Small intestine (tissue), 7 donors: ENCODE results near the gene AFDN. TPM values are rescaled to one million over a fixed set of nuclear protein-coding genes. Genes with fewer than 3 reads are reported as not detected.
A peak's percentile ranks its signal among the peaks of the same experiment; 100 is the strongest.

Experiments
- DNase-seq, 2 donors: peaks; one replicate each; pipeline versions ENCODE4 v3.0.0 to v3.0.0-alpha.2; 2013
- FAIRE-seq: peaks from 2 replicates; lab custom pipeline; 2012; peaks lifted over from hg19 to GRCh38; lab: Jason Lieb, UNC
- H3K27ac ChIP-seq, 3 donors: one replicate each; pipeline ENCODE4 v1.5.1; 2013; ENCODE audit warnings: low read length in 2 of 3, mild to moderate bottlenecking in 2 of 3, control low read depth in 1 of 3, inconsistent platforms in 1 of 3, low read depth in 1 of 3, moderate library complexity in 1 of 3
- H3K27me3 ChIP-seq, 3 donors: one replicate each; pipeline ENCODE4 v1.6.1; 2013; ENCODE audit warnings: low read length in 3 of 3, inconsistent platforms in 1 of 3; ENCODE audit not compliant: control insufficient read depth in 3 of 3, insufficient read depth in 3 of 3
- H3K36me3 ChIP-seq, 3 donors: one replicate each; pipeline ENCODE4 v1.6.1; 2013; ENCODE audit warnings: low read length in 3 of 3, inconsistent platforms in 1 of 3, low read depth in 1 of 3, mild to moderate bottlenecking in 1 of 3, moderate library complexity in 1 of 3; ENCODE audit not compliant: control insufficient read depth in 3 of 3, insufficient read depth in 2 of 3
- H3K4me1 ChIP-seq, 3 donors: one replicate each; pipeline ENCODE4 v1.6.1; 2013; ENCODE audit warnings: low read length in 2 of 3, inconsistent platforms in 1 of 3, low read depth in 1 of 3, mild to moderate bottlenecking in 1 of 3, moderate library complexity in 1 of 3; ENCODE audit not compliant: control insufficient read depth in 3 of 3, insufficient read depth in 2 of 3
- H3K4me3 ChIP-seq, 3 donors: one replicate each; pipeline ENCODE4 v1.5.1; 2013; ENCODE audit warnings: low read length in 3 of 3, control low read depth in 1 of 3, inconsistent platforms in 1 of 3, low read depth in 1 of 3, mild to moderate bottlenecking in 1 of 3, moderate library complexity in 1 of 3
- H3K9me3 ChIP-seq, 2 donors: one replicate each; pipeline ENCODE4 v1.6.1; 2013; ENCODE audit warnings: low read depth in 1 of 2, low read length in 1 of 2; ENCODE audit not compliant: control insufficient read depth in 2 of 2, insufficient read depth in 1 of 2
- WGBS, 3 donors: extraction: QIAGEN DNeasy Blood & Tissue Kit; methylation state at CpG; one replicate each; pipeline ENCODE4 v1.1.7; 2013; 5-methylcytosine and 5-hydroxymethylcytosine counted together
- polyA plus RNA-seq, 4 donors: library from polyadenylated mRNA; stranded (reverse) in 3 of 4; unstranded in 1 of 4; fragments of 200-250 nt in 3 of 4; fragments of 120-200 nt in 1 of 4; gene quantifications; one replicate each; pipeline versions ENCODE4 v1.2.1 to v1.2.3, GENCODE V29; 2013
- donor health status: healthy with polysubstance abuse.
- donor health status: control.
- donor health status: control.
- donor health status: Bipolar disorder and iron deficiency.
- donor health status: healthy.

AFDN gene
- polyA plus RNA-seq, 4 donors = 46.0 to 202 (median 67.9) TPM

DNA sequence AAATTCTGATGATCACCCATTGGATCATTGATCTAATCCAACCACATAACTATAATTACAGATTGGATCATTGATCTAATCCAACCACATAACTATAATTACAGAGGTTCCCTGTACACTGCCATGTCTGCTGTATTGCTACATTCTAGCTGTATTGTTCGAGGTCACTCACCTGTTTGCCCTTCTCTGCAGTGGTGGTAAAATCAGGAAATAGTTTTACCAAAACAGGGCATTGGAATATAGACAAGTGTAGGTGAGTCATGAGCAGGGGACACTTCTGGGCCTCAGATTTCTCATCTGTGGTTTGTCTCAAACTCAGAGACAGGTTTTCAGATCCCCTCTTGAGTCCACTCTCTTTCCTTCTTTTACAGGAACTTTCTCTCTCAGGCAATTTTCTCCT lies 9.0 kb upstream of the AFDN start:
- H3K4me1 ChIP-seq = no peaks in the 10 kb centered on the region
- 21 to 46% (median 43%) methylated on average over 1 of the region's 1 CpG for WGBS, 3 donors
- H3K27ac ChIP-seq = no peak overlapping the region
- FAIRE-seq (no peak), DNase-seq (peak in 1 of 2 donors; percentile 47)
- no peaks in the 10 kb centered on the region for H3K9me3 ChIP-seq
- H3K27me3 ChIP-seq = no peaks in the 10 kb centered on the region
- H3K36me3 ChIP-seq = peaks cover 0 to 6% (median 0%) of the 10 kb centered on the region in 3 donors
- H3K4me3 ChIP-seq = no peak overlapping the region

DNA sequence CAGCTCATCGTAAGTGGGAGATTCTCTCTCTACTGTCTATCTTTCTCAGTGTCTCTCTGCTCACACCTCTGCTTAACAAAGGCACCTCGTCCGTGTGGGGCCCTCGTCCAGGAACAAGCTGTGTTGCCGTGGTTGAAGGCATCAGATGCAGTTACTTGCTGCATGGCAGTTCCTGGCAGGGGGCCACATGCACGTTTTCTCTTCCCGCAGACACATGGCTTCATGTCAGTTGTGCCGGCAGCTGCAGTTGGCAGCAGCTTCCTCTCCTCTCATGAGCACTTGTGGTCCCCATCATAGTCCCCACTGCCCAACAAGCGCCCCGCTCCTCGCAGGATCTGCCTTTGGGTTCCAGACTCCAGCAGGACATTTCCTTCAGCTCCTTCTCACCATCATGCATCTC lies 7.1 kb upstream of the AFDN start:
- no peak overlapping the region for H3K4me3 ChIP-seq
- WGBS, 3 donors = 66 to 78% (median 71%) methylated on average over 11 of the region's 11 CpGs
- no peak for FAIRE-seq
- no peak overlapping the region for H3K27ac ChIP-seq
- H3K27me3 ChIP-seq = no peaks in the 10 kb centered on the region
- H3K36me3 ChIP-seq = peaks cover 0 to 11% (median 0%) of the 10 kb centered on the region in 3 donors
- no peak for DNase-seq
- no peaks in the 10 kb centered on the region for H3K4me1 ChIP-seq
- H3K9me3 ChIP-seq = no peaks in the 10 kb centered on the region

DNA sequence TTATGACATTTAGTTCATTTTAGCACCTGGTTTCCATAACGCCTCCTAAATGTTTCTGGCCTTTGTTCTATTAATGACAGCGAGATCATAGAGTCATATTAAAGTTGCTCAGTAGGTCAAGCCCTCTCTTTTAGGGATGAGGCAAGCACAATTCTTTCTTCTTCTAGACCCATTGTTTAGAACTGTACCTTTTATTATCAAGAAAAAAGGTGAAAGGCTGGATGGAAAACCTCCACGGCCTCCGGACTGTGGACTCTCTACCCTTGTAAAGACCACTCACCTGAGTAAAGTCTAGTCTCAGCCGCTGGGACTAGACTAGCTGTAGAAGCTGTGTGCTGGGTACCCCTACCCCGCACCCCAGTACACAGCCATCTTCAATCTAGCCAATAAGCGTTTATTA lies 6.0 kb upstream of the AFDN start:
- 55 to 78% (median 70%) methylated on average over 7 of the region's 7 CpGs for WGBS, 3 donors
- Histone ChIP-seq H3K27me3 (no peaks in the 10 kb centered on the region), H3K4me3 (no peak overlapping the region), H3K9me3 (no peaks in the 10 kb centered on the region), H3K36me3 (peaks cover 0 to 11% (median 0%) of the 10 kb centered on the region in 3 donors), H3K4me1 (peaks cover 0 to 9% (median 0%) of the 10 kb centered on the region in 3 donors), H3K27ac (no peak overlapping the region)
- peak in 1 of 2 donors; percentile 41 for DNase-seq
- FAIRE-seq = no peak

DNA sequence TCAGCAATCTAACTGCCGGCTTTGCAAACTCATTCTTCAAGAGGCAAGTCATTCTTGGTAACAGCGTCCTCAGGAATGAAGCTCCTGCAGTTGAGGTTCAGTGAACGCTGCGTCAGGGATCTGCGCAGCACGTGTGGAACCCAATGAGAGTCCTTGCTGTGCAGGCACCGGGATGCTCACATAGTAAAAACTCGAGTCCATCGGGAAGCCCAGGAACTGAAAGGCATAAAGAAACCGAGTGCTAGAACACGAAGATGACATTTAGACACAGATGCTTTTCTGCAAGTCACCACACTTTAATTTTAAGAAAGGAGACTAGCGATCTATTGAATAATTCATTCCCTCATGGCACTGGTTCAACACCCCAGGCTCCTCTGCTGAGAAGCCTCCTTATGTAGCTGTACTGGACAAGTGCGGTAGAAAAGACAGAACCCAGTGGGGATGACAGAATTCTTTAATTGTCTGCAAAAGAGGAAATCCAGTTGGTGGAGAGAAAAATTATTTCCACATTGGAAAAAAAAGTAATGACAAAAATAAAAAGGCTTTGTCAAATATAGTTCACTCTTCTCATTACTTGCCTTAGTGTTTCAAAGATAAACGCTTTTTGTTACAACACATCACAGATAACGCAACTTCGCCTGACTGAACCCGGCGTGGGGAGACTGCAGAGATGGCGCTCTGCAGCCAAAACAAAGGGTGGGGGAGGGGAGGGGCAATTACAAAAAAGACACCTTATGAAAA lies 1.9 kb upstream of the AFDN start:
- DNase-seq = no peak
- H3K9me3 ChIP-seq = no peaks in the 10 kb centered on the region
- H3K4me1 ChIP-seq = peaks cover 0 to 10% (median 0%) of the 10 kb centered on the region in 3 donors
- FAIRE-seq = no peak
- H3K27me3 ChIP-seq = no peaks in the 10 kb centered on the region
- WGBS, 3 donors = 54 to 69% (median 62%) methylated on average over 19 of the region's 19 CpGs
- peaks cover 0 to 11% (median 0%) of the 10 kb centered on the region in 3 donors for H3K36me3 ChIP-seq
- H3K27ac ChIP-seq = peak overlapping the region in 1 of 3 donors; percentile 85
- peak overlapping the region in 1 of 3 donors; percentile 77 for H3K4me3 ChIP-seq

DNA sequence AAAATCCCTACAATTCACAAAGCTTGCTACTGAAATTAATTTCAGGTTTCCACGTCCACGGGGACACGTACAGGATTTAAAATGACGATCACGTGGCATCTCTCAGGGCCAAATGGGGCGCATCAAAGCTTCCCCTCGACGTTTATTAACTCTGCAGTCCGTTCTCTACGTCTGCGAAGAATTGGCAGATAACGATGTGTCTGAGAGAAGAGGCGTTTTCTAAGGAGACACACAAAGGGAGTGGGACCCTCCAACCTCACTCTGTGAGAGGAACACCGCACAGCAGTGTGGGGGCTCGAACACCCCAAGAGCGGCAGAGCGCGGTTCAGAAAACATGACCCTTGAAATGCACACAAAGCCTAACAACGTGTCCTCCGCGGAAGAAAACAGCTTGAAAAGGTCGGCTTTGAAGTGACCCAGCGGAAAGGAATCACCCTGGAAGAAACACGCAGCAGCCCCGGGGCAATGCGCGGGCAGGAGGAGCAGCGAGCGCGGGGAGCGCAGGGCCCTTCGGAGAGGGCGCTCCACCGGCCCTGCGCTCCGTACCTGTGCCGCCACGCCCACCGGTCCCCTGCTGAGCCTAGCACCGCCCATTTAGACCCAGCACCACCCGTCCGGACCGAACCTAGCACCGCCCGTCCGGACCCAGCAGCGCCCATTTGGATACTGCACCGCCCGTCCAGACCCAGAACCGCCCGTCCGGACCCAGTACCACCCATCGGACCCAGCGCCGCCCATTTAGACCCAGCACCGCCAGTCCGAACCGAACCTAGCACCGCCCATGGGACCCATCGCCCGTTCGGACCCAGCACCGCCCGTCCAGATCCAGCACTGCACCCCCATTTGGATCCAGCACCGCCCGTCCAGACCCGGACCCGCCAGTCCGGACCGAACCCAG lies 1.1 kb upstream of the AFDN start:
- peak overlapping the region; percentile 71 to 91 (median 77) for H3K4me3 ChIP-seq
- H3K27me3 ChIP-seq = no peaks in the 10 kb centered on the region
- DNase-seq (peak; percentile 84 to 90), FAIRE-seq (no peak)
- H3K4me1 ChIP-seq = peaks cover 0 to 16% (median 0%) of the 10 kb centered on the region in 3 donors
- 2 to 6% (median 5%) methylated on average over 64 to 70 of the region's 70 CpGs for WGBS, 3 donors
- H3K36me3 ChIP-seq = peaks cover 0 to 11% (median 0%) of the 10 kb centered on the region in 3 donors
- H3K9me3 ChIP-seq = no peaks in the 10 kb centered on the region
- peak overlapping the region; percentile 82 to 85 (median 85) for H3K27ac ChIP-seq

DNA sequence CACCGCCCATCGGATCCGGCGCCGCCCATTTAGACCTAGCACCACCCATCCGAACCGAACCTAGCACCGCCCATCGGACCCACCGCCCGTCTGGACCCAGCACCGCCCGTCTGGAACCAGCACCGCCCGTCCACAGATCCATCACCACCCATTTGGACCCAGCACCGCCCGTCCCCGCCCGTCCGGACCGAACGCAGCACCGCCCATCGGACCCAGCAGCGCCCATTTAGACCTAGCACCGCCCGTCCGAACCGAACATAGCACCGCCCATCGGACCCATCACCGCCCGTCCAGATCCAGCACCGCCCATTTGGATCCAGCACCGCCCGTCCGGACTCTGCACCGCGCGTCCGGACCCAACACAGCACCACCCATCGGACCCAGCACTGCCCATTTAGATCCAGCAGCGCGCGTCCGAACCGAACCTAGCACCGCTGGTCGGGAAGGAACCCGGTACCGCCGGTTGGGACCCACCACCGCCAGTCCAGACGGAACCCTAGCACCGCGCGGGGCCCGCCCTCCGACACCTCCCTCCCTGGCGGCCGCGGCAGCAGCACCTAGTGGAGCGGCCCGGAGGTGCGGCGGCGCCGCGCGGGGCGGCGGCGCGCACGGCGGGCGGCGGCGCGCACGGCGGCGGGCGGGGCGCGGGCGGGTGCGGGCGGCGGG lies 348 bp upstream of the AFDN start:
- no peaks in the 10 kb centered on the region for H3K9me3 ChIP-seq
- WGBS, 3 donors = 1 to 2% (median 1%) methylated on average over 69 to 90 of the region's 90 CpGs
- H3K27ac ChIP-seq = peak overlapping the region; percentile 82 to 85 (median 85)

DNA sequence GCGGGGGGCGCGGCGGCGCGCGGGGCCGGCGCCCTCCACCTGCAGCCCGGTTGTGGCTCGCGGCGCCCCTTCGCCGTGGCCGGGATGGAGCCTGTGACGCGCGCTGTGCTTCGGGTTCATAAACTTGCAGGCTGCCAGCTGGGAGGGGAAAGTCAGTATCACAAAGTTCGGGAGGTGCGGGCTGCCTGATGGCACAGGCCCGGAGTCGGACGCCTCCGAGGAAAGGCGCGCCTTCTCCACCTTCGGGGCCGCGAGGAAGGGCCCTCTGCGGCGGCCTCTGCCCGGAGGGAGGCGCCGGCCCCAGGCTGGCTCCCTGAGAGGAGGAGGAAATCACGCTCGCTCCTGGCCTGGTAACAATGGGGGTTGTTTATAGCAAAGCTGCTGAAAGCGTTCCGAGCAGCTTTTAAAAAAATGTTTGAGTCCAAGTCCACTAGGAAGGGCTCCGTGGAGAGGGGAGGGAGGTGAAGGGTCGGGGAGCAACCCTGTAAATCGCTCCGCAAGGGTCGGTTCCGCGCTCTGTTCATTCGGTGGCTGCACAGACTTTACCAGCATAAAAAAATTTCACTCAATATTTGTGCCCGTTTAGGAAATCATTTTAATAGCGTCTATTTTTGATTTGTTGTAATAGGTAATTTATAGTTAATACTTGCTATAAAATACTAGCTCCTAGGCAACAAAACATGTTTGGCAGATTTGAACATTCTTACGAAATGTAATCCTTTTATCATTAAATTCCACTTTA lies 1.0 kb downstream of the AFDN start:
- Histone ChIP-seq H3K4me1 (peaks cover 0 to 22% (median 0%) of the 10 kb centered on the region in 3 donors), H3K9me3 (no peaks in the 10 kb centered on the region), H3K4me3 (peak overlapping the region; percentile 49 to 91 (median 86)), H3K27me3 (peaks cover 0 to 2% (median 0%) of the 10 kb centered on the region in 3 donors), H3K36me3 (peaks cover 0 to 5% (median 0%) of the 10 kb centered on the region in 3 donors), H3K27ac (peak overlapping the region; percentile 75 to 83 (median 78))
- WGBS, 3 donors = 2 to 3% (median 3%) methylated on average over 36 to 51 of the region's 51 CpGs
- peak; percentile 72 to 81 for DNase-seq
- FAIRE-seq = no peak

More for the DNA sequence above, 348 bp upstream of the AFDN start:
- Histone ChIP-seq H3K36me3 (peaks cover 0 to 7% (median 0%) of the 10 kb centered on the region in 3 donors), H3K4me1 (peaks cover 0 to 16% (median 0%) of the 10 kb centered on the region in 3 donors), H3K4me3 (peak overlapping the region; percentile 71 to 91 (median 77)), H3K27me3 (no peaks in the 10 kb centered on the region)
- FAIRE-seq = no peak
- peak; percentile 72 to 81 for DNase-seq
